ENCODE data around the gene LYL1.

Gene LYL1

DNA sequence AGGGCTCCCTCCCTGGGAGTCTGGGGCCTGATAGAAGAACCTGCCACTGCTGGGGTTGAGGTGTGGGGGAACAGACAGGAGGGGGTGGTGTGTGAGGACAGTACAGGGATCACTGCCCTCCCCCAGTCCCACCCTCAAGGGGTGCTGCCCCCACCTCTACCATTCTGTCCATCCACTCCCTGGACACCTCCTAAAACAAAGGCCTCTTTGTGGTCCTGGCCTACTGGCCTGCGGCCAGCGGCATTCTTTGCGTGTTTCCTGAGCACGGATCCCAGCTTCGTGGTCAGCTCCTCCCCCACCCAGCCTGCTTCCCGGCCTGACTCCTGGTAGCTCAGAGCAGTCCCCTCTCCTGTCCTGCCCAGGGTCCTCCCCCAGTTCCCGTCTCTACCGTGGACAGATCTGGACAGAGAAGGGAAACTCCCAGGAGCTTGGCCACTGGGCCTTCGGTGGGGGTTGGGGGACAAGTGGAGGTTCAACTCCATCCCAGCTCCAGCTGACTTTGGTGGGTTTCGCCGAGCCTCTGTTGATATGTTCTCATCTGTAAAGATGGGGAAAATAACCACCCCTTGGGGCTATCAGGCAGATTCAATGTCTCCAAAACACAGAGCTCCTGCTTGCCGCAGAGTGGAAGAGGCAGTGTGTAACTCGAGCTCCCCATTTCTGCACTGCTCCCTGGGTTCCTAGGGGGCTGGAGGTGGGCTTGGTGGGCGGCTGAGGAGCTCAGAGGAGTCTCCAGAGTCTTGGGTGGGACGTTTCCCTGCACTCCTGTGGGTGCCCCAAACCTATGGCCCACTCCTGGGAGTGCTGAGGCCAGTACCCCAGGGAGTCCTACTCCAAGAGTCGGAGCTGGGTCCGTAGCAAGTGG lies 48.7 kb downstream of the LYL1 start:
- Histone ChIP-seq H3K36me3 (ENCODE audit: insufficient read depth, low read length) (no peaks in the 10 kb centered on the region), H3K27ac (ENCODE audit: low read depth, low read length) (peak overlapping the region; percentile 92), H3K27me3 (ENCODE audit: control insufficient read depth in 1 of 2, insufficient read depth in 2 of 2, low read length in 2 of 2) (no peaks in the 10 kb centered on the region), H3K9me3 (ENCODE audit: low read length) (no peaks in the 10 kb centered on the region), H3K9ac (ENCODE audit: low read length) (peak overlapping the region; percentile 59), H3K4me1 (ENCODE audit: insufficient read depth, low read length) (peaks cover 91% of the 10 kb centered on the region), H3K4me3 (ENCODE audit: low read depth in 1 of 2, low read length in 2 of 2) (peak overlapping the region in 1 of 2 donors; percentile 37)

DNA sequence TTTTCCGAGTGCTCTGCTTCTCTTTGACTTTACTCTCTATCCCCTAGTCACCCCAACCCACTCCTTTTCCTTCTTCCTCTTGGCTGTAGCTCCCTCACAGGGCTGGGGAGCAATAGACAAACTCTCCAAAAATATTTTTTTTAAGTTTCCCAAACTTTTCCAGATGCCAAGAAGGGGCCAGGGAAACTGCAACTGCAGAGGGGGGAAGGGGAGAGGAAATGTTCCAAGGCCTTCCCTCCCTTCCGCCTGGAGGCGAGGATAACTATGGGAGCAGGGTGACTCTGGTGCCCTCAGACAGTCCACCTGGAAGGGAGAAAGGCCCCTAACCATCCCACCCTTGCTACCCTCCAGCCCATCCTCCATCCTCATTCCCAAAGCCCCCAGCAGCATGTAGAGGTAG lies 49.4 kb downstream of the LYL1 start:
- Histone ChIP-seq H3K27me3 (ENCODE audit: control insufficient read depth in 1 of 2, insufficient read depth in 2 of 2, low read length in 2 of 2) (no peaks in the 10 kb centered on the region), H3K4me1 (ENCODE audit: insufficient read depth, low read length) (peaks cover 84% of the 10 kb centered on the region), H3K36me3 (ENCODE audit: insufficient read depth, low read length) (no peaks in the 10 kb centered on the region), H3K27ac (ENCODE audit: low read depth, low read length) (peak overlapping the region; percentile 92), H3K4me3 (ENCODE audit: low read depth in 1 of 2, low read length in 2 of 2) (peak overlapping the region in 1 of 2 donors; percentile 37), H3K9me3 (ENCODE audit: low read length) (no peaks in the 10 kb centered on the region), H3K9ac (ENCODE audit: low read length) (peak overlapping the region; percentile 59)

- Histone ChIP-seq H3K36me3 (ENCODE audit: insufficient read depth, low read length) (no peaks in the 10 kb centered on the region), H3K4me3 (ENCODE audit: low read depth in 1 of 2, low read length in 2 of 2) (peak overlapping the region in 1 of 2 donors; percentile 50), H3K27me3 (ENCODE audit: control insufficient read depth in 1 of 2, insufficient read depth in 2 of 2, low read length in 2 of 2) (no peaks in the 10 kb centered on the region), H3K9me3 (ENCODE audit: low read length) (no peaks in the 10 kb centered on the region), H3K9ac (ENCODE audit: low read length) (peak overlapping the region; percentile 59), H3K4me1 (ENCODE audit: insufficient read depth, low read length) (peaks cover 84% of the 10 kb centered on the region), H3K27ac (ENCODE audit: low read depth, low read length) (peak overlapping the region; percentile 92)
Observed at GRCh38 chr19:13052447-13053175, 50.0 kb downstream of the LYL1 start.

- no peaks in the 10 kb centered on the region for H3K9me3 ChIP-seq (ENCODE audit: low read length)
- peak overlapping the region; percentile 35 for H3K9ac ChIP-seq (ENCODE audit: low read length)
- peaks cover 84% of the 10 kb centered on the region for H3K4me1 ChIP-seq (ENCODE audit: insufficient read depth, low read length)
- H3K27me3 ChIP-seq (ENCODE audit: control insufficient read depth in 1 of 2, insufficient read depth in 2 of 2, low read length in 2 of 2), result no peaks in the 10 kb centered on the region
- no peaks in the 10 kb centered on the region for H3K36me3 ChIP-seq (ENCODE audit: insufficient read depth, low read length)
- H3K4me3 ChIP-seq (ENCODE audit: low read depth in 1 of 2, low read length in 2 of 2), result peak overlapping the region; percentile 6 to 50
- peak overlapping the region; percentile 92 for H3K27ac ChIP-seq (ENCODE audit: low read depth, low read length)
Observed at GRCh38 chr19:13051557-13052165, 51.0 kb downstream of the LYL1 start.

DNA sequence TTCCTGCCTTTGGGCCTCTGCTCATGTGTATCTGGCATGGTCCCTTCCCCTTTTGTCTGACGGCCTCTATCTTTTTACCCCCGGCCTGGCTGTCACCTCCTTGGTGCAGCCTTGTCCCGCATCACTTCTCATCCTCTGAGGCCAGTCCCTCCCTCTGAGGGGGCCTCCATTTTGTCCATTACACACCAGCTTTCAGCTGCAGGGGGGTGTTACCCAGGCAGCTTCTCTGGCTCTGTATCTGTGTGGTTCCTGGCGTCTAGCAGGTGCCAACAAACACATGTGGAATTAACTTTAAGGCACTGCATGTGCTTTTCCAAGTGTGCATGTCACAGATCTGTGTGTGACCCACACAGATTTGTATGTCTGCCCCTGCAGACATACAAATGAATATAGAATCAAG lies 52.4 kb downstream of the LYL1 start:
- no peaks in the 10 kb centered on the region for H3K36me3 ChIP-seq (ENCODE audit: insufficient read depth, low read length)
- no peak overlapping the region for H3K9ac ChIP-seq (ENCODE audit: low read length)
- H3K4me3 ChIP-seq (ENCODE audit: low read depth in 1 of 2, low read length in 2 of 2), result no peak overlapping the region
- no peaks in the 10 kb centered on the region for H3K27me3 ChIP-seq (ENCODE audit: control insufficient read depth in 1 of 2, insufficient read depth in 2 of 2, low read length in 2 of 2)
- peak overlapping the region; percentile 41 for H3K27ac ChIP-seq (ENCODE audit: low read depth, low read length)
- H3K9me3 ChIP-seq (ENCODE audit: low read length), result no peaks in the 10 kb centered on the region
- peaks cover 84% of the 10 kb centered on the region for H3K4me1 ChIP-seq (ENCODE audit: insufficient read depth, low read length)

Data from muscle layer of colon (tissue), 2 donors.